K562 (cell line): ENCODE results near the gene ZBTB20. TPM values are rescaled to one million over a fixed set of nuclear protein-coding genes. Genes with fewer than 3 reads are reported as not detected.

ENCODE experiments used
- ATAC-seq: fragments of 200-7000 bp; cut with Tn5 transposase; 3 replicates; pipeline ENCODE4 v1.9.1; 2020; ENCODE audit warnings: moderate library complexity
- BruUV-seq: library from RNA; stranded (reverse); fragments of 400-500 nt; replicated peaks from 2 replicates; lab custom pipeline; 2021; lab: Mats Ljungman, UMichigan
- CTCF ChIA-PET: fragments of 300-600 bp; formaldehyde crosslinking; extraction: SDS; loops from one replicate; lab custom pipeline; 2021; ENCODE audit warnings: low intra/inter-chr PET ratio; lab: Yijun Ruan, JAX
- POLR2A ChIA-PET: fragments of 300-600, 350-650 bp; sonication (Branson Sonifier 250); formaldehyde crosslinking; extraction: SDS; loops from one replicate; lab custom pipeline; 2021; ENCODE audit warnings: antibody characterized with exemption, inconsistent platforms; lab: Yijun Ruan, JAX
- DNase-seq, 4 experiments: peaks; one replicate each; pipeline versions ENCODE4 v3.0.0 to v3.0.0-alpha.2; 2011 to 2018; ENCODE audit warnings: low spot score in 3 of 4, mixed read lengths in 3 of 4; ENCODE audit errors: extremely low read depth in 1 of 4
- FAIRE-seq: peaks from 2 replicates; lab custom pipeline; 2011; peaks lifted over from hg19 to GRCh38; lab: Jason Lieb, UNC
- H2AFZ ChIP-seq: 2 replicates; pipeline ENCODE4 v1.6.0; 2011; ENCODE audit warnings: low read depth, low read length, control low read depth, inconsistent platforms
- H3K27ac ChIP-seq: fragments of 200-600 bp; 3 replicates; pipeline ENCODE4 v1.8.0; 2011; ENCODE audit warnings: low read depth, mild to moderate bottlenecking, control low read depth, inconsistent platforms, low read length, moderate library complexity, mixed read lengths; ENCODE audit errors: extremely low read depth
- H3K27me3 ChIP-seq, 2 experiments: fragments of 300-600 bp in 1 of 2; 2 replicates in 1 of 2; 3 replicates in 1 of 2; pipeline versions ENCODE4 v1.6.0 to v1.8.0; 2011; ENCODE audit warnings: inconsistent platforms in 2 of 2, low read length in 2 of 2, mild to moderate bottlenecking in 1 of 2, mixed read lengths in 1 of 2, moderate library complexity in 1 of 2; ENCODE audit not compliant: control insufficient read depth in 2 of 2, insufficient read depth in 2 of 2
- H3K36me3 ChIP-seq: fragments of 300-600 bp; 3 replicates; pipeline ENCODE4 v1.8.0; 2011; ENCODE audit warnings: mild to moderate bottlenecking, low read length, inconsistent platforms; ENCODE audit not compliant: control insufficient read depth, insufficient read depth
- H3K4me1 ChIP-seq, 2 experiments: fragments of 200-600 bp in 1 of 2; replicated peaks in 1 of 2; 2 replicates in 1 of 2; 3 replicates in 1 of 2; pipeline versions ENCODE4 v1.5.1 to v1.8.0; 2011; ENCODE audit warnings: inconsistent platforms in 2 of 2, low read length in 2 of 2, mild to moderate bottlenecking in 1 of 2, mixed read lengths in 1 of 2, moderate library complexity in 1 of 2; ENCODE audit not compliant: control insufficient read depth in 2 of 2, insufficient read depth in 2 of 2
- H3K4me2 ChIP-seq: 2 replicates; pipeline ENCODE4 v1.6.1; 2011; ENCODE audit warnings: low read length, control low read depth, inconsistent platforms, mixed read lengths; ENCODE audit not compliant: insufficient read depth
- H3K4me3 ChIP-seq: fragments of 200-600 bp; sonication (generic), shearing (Covaris generic); 2 replicates; pipeline ENCODE4 v1.5.1; 2016; ENCODE audit warnings: control low read depth, inconsistent platforms
- H3K79me2 ChIP-seq: fragments of 200-600 bp; 3 replicates; pipeline ENCODE4 v1.8.0; 2011; ENCODE audit warnings: low read length, inconsistent platforms; ENCODE audit not compliant: control insufficient read depth, insufficient read depth
- H3K9ac ChIP-seq, 2 experiments: 2 replicates each; pipeline versions ENCODE4 v1.6.0 to v1.6.1; 2011; ENCODE audit warnings: low read depth in 2 of 2, low read length in 2 of 2, control low read depth in 1 of 2, inconsistent platforms in 1 of 2, mild to moderate bottlenecking in 1 of 2, mixed read lengths in 1 of 2; ENCODE audit not compliant: insufficient read depth in 1 of 2
- H3K9me1 ChIP-seq: one replicate; pipeline ENCODE4 v1.6.0; 2011; ENCODE audit warnings: inconsistent platforms, mild to moderate bottlenecking, low read length, moderate library complexity; ENCODE audit not compliant: control insufficient read depth, insufficient read depth
- H3K9me3 ChIP-seq: replicated peaks from 2 replicates; pipeline ENCODE4 v1.5.1; 2011; ENCODE audit warnings: low read depth, low read length, inconsistent platforms; ENCODE audit not compliant: control insufficient read depth, insufficient read depth
- H4K20me1 ChIP-seq: replicated peaks from 2 replicates; pipeline ENCODE4 v1.6.1; 2011; ENCODE audit warnings: low read length, inconsistent platforms, mixed read lengths; ENCODE audit not compliant: control insufficient read depth, insufficient read depth
- CEBPG ChIP-seq, 3 experiments: fragments of 200-800 bp in 1 of 3; sonication (Bioruptor generic) in 1 of 3; sonication (generic) in 1 of 3; formaldehyde crosslinking in 1 of 3; IDR thresholded peaks in 2 of 3; conservative IDR thresholded peaks in 1 of 3; 2 replicates each; pipeline versions ENCODE4 v1.6.1 to v1.8.0; 2016 to 2022; ENCODE audit warnings: missing compliant biosample characterization in 2 of 3, missing genetic modification characterization in 2 of 3, mild to moderate bottlenecking in 1 of 3, missing genetic modification reagents in 1 of 3
- ELF4 ChIP-seq: fragments of 450-650 bp; formaldehyde crosslinking; IDR thresholded peaks from 2 replicates; pipeline ENCODE4 v1.4.0; 2022; ENCODE audit warnings: missing genetic modification characterization
- WGBS: fragments of 100-300 bp; shearing (Covaris generic); methylation state at CpG from one replicate; pipeline ENCODE4 v1.1.6; 2016; ENCODE audit warnings: low coverage, mixed read lengths; ENCODE audit not compliant: insufficient coverage; ENCODE audit errors: missing lambda C conversion rate; 5-methylcytosine and 5-hydroxymethylcytosine counted together
- in situ Hi-C: fragments of 300-500 bp; cut with MboI; formaldehyde crosslinking; loops from 4 replicates; pipeline ENCODE4 v1.15.0; 2018; ENCODE audit warnings: inconsistent platforms, mixed read lengths
- intact Hi-C: fragments of 100-400 bp; cut with micrococcal nuclease; formaldehyde crosslinking; loops from 2 replicates; pipeline ENCODE4 v1.14.2; 2022
- microRNA counts: library from miRNA; unstranded; fragments of <30 nt; microRNA quantifications from one replicate; lab custom pipeline; 2016
- microRNA-seq: library from miRNA; unstranded; fragments of <30 nt; microRNA quantifications from one replicate; pipeline ENCODE4, GENCODE V29; 2018; ENCODE audit warnings: borderline microRNAs expressed
- polyA plus RNA-seq, 8 experiments: library from polyadenylated mRNA; depleted of rRNA in 4 of 8; stranded (reverse) in 5 of 8; unstranded in 3 of 8; fragments of >200 nt; fragmentation: Nextera tagmentation in 2 of 8; fragmentation: Illumina TruSeq in 1 of 8; extraction: Ambion mirVana in 2 of 8; extraction: Trizol in 1 of 8; gene quantifications; 2 replicates each; pipeline versions ENCODE4 v1.2.1 to v1.2.3, GENCODE V29; 2011 to 2014; ENCODE audit warnings: inconsistent platforms in 1 of 8, missing spikeins in 1 of 8
- small RNA-seq: library from RNA; depleted of rRNA; stranded (forward); fragments of <200 nt; gene quantifications from one replicate; pipeline ENCODE3, GENCODE V24; 2014
- total RNA-seq, 7 experiments: library from RNA; depleted of rRNA in 6 of 7; stranded (reverse); fragments of >200 nt in 6 of 7; fragmentation: Illumina TruSeq in 2 of 7; extraction: Trizol in 2 of 7; gene quantifications; 2 replicates each; pipeline versions ENCODE4 v1.2.1 to v1.2.3, GENCODE V29; 2011 to 2021; ENCODE audit warnings: low replicate concordance in 1 of 7

ZBTB20 gene
- total and polyA plus RNA-seq, 9 of the 15 experiments (the other 6 are each of a cell fraction or from before 2014, with no cell fraction given), result 0.17 to 1.7 (median 0.45) TPM

GRCh38 chr3:114284644-114285043 lies 862.4 kb downstream of the ZBTB20 start:
- Histone ChIP-seq H4K20me1 (no peaks in the 10 kb centered on the region), H3K9me1 (no peaks in the 10 kb centered on the region), H3K9ac (no peak overlapping the region), H3K27me3 (no peaks in the 10 kb centered on the region), H3K9me3 (no peaks in the 10 kb centered on the region), H3K36me3 (no peaks in the 10 kb centered on the region), H3K27ac (no peak overlapping the region), H3K4me3 (no peak overlapping the region), H3K4me1 (no peaks in the 10 kb centered on the region), H2AFZ (no peak overlapping the region), H3K79me2 (no peaks in the 10 kb centered on the region), H3K4me2 (no peak overlapping the region)
- BruUV-seq, result no TSS peak
- no peak for TF ChIP-seq ELF4 (CRISPR knock-in tag)
- no peak for TF ChIP-seq CEBPG (CRISPR knock-in tag; IDR thresholded peaks at IDR 0.05)
- peak in 1 of 2 experiments; percentile 49; a peak in 2 of 4 replicates for TF ChIP-seq CEBPG (tag; conservative IDR thresholded peaks at IDR 0.05 in 1 of 2, IDR thresholded peaks at IDR 0.05 in 1 of 2)
- in situ Hi-C loops, result no loop called here
- ChIA-PET CTCF (no interaction called here), POLR2A (no interaction called here)
- no peak for DNase-seq
- no peak for FAIRE-seq
- ATAC-seq, result no peak
- intact Hi-C loops, result no loop called here
- WGBS, result 13% methylated on average over 1 of the region's 1 CpG

MicroRNA genes within 50 kb of the gene (microRNA counts, 767-probe panel; counts per million panel counts)
- not detected for microRNA hsa-miR-568 (lab: Ali Mortazavi, UCI)

Small RNA genes within 50 kb of the gene (microRNA-seq; reads per million reads assigned to microRNA genes)
- gene MIR4796, result not detected

Small RNA genes within 50 kb of the gene (small RNA-seq; reads per million reads assigned to genes)
- gene MIR4796, result not detected
